Ascending aorta (tissue), 2 donors: ENCODE data around the gene IQCM. TPM values are rescaled to one million over a fixed set of nuclear protein-coding genes. Genes with fewer than 3 reads are reported as not detected.

ENCODE experiments used
- DNase-seq, 2 donors: peaks; one replicate each; pipeline ENCODE4 v3.0.0-alpha.2; 2019; ENCODE audit warnings: low spot score in 2 of 2
- H3K27ac ChIP-seq, 2 donors: fragments of 200-600 bp; sonication (generic); one replicate each; pipeline ENCODE4 v1.5.1; 2016 to 2017; ENCODE audit warnings: mild to moderate bottlenecking in 1 of 2
- H3K27me3 ChIP-seq: fragments of 200-600 bp; sonication (generic); one replicate; pipeline ENCODE4 v1.5.1; 2017
- H3K36me3 ChIP-seq, 2 donors: fragments of 200-600 bp; sonication (generic); one replicate each; pipeline ENCODE4 v1.5.1; 2016
- H3K4me1 ChIP-seq, 2 donors: fragments of 200-600 bp; sonication (generic); one replicate each; pipeline ENCODE4 v1.5.1; 2016 to 2017; ENCODE audit warnings: mild to moderate bottlenecking in 1 of 2
- H3K4me3 ChIP-seq, 2 donors: fragments of 200-600 bp; sonication (generic); one replicate each; pipeline ENCODE4 v1.5.1; 2016 to 2017; ENCODE audit warnings: mild to moderate bottlenecking in 1 of 2
- H3K9me3 ChIP-seq, 2 donors: fragments of 200-600 bp; sonication (generic); one replicate each; pipeline ENCODE4 v1.5.1; 2016
- CTCF ChIP-seq, 3 experiments: fragments of 200-600 bp in 2 of 3; fragments of 450-650 bp in 1 of 3; sonication (generic) in 2 of 3; IDR thresholded peaks; one replicate each; pipeline ENCODE4 v1.5.1; 2016 to 2019; ENCODE audit warnings: antibody characterized with exemption in 3 of 3, mild to moderate bottlenecking in 1 of 3, moderate library complexity in 1 of 3
- intact Hi-C: fragments of 100-400 bp; cut with DNase I; formaldehyde crosslinking; loops from one replicate; pipeline ENCODE4 v1.15.1; 2023
- total RNA-seq: library from RNA; depleted of rRNA; stranded (reverse); fragments of >200 nt; gene quantifications from one replicate; pipeline ENCODE4 v1.1.0, GENCODE V29; 2016

IQCM gene
- total RNA-seq, 1 donor from 2014 or later = not detected

DNA sequence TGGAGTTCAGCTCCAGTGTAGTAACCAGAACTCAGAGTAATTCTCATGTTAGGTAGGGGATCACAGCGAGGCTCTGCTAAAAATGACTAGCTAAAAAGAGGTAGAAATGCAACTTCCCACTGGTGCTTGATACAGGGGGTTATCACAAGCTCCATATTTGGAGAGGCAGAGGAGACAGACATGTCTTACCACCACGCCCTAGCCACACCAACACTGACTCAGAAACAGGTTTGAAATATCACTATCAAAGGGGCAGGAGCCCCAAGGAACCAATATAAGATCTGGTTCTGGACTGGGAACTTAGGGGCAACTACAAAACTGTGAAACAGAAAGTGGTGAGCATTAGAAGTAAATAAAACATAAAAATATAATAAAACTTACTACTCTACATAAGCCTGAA lies 62.9 kb downstream of the IQCM start:
- no peaks in the 10 kb centered on the region for H3K9me3 ChIP-seq
- no peak overlapping the region for H3K4me3 ChIP-seq
- no peaks in the 10 kb centered on the region for H3K4me1 ChIP-seq
- intact Hi-C loops = no loop called here
- no peaks in the 10 kb centered on the region for H3K27me3 ChIP-seq
- H3K27ac ChIP-seq = no peak overlapping the region
- TF ChIP-seq CTCF (IDR thresholded peaks at IDR 0.05) = no peak
- DNase-seq = no peak
- H3K36me3 ChIP-seq = no peaks in the 10 kb centered on the region

- Histone ChIP-seq H3K27me3 (no peaks in the 10 kb centered on the region), H3K36me3 (no peaks in the 10 kb centered on the region), H3K27ac (no peak overlapping the region), H3K4me3 (no peak overlapping the region), H3K4me1 (no peaks in the 10 kb centered on the region), H3K9me3 (no peaks in the 10 kb centered on the region)
- intact Hi-C loops = no loop called here
- no peak for TF ChIP-seq CTCF (IDR thresholded peaks at IDR 0.05)
- no peak for DNase-seq
Observed at GRCh38 chr4:149751174-149751573, 64.5 kb downstream of the IQCM start.

DNA sequence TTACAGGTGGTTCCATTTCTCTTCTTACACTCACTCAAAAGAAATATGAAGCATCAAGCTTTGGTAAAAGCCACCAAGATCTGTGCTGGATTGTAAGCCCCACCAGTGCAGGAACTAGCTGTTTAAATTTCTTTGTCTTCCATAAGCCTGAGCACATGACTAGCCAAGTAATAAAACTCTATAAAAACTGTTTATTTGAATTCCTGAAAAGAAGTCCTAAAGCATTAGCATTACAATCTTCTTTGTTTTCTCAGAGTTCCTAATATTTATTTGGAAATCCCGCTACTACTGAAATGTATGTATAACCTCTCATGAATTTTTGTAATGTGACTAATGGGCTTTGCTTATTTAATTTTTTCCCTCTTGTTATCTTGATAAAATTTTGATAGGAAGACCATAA lies 65.9 kb downstream of the IQCM start:
- Histone ChIP-seq H3K27me3 (no peaks in the 10 kb centered on the region), H3K36me3 (no peaks in the 10 kb centered on the region), H3K27ac (no peak overlapping the region), H3K4me1 (no peaks in the 10 kb centered on the region), H3K9me3 (no peaks in the 10 kb centered on the region), H3K4me3 (no peak overlapping the region)
- DNase-seq = no peak
- intact Hi-C loops = no loop called here
- no peak for TF ChIP-seq CTCF (IDR thresholded peaks at IDR 0.05)

DNA sequence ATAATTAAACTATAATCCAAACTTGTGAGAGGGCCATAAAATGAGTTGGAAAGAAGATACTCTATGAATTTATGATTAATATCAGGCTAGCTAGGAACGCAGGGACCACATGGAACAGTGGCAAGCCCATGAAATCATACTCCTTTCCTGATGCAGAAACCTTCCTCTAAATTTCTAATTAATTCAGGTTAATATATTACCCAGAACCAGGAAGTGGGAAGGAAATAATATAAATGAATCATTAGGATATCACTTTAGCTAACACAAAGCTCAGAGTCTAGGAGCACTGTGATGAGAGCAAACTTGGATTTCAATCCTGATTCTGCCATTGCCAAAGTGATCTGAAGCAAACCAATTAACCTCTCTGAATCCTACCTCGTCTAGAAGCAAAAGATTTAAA lies 68.0 kb downstream of the IQCM start:
- intact Hi-C loops = no loop called here
- no peaks in the 10 kb centered on the region for H3K4me1 ChIP-seq

DNA sequence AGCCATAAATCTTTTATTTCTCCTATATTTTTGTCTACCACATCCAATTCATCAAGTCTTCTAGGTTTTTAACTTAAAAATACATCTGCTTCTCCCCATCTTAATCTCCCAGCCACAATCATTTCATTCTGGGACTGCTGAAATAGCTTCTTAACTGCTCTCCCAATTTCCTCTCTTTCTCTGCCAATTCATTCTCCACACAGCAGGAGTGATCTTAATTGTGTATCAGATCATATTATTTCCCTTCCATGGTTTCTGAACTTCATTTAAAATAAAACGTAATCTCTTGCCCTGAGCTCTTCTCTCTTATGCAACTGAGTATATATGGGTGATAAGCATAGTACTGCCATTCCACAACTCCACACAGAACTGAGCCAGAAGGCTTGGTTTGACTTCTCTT lies 69.4 kb downstream of the IQCM start:
- H3K36me3 ChIP-seq = no peaks in the 10 kb centered on the region
- H3K9me3 ChIP-seq = no peaks in the 10 kb centered on the region
- no peak overlapping the region for H3K27ac ChIP-seq
- no peaks in the 10 kb centered on the region for H3K4me1 ChIP-seq
- DNase-seq = no peak
- TF ChIP-seq CTCF (IDR thresholded peaks at IDR 0.05) = no peak
- no peaks in the 10 kb centered on the region for H3K27me3 ChIP-seq
- intact Hi-C loops = no loop called here
- H3K4me3 ChIP-seq = no peak overlapping the region

More for the DNA sequence above, 68.0 kb downstream of the IQCM start:
- no peaks in the 10 kb centered on the region for H3K27me3 ChIP-seq
- H3K36me3 ChIP-seq = no peaks in the 10 kb centered on the region
- DNase-seq = no peak
- H3K27ac ChIP-seq = no peak overlapping the region
- no peak for TF ChIP-seq CTCF (IDR thresholded peaks at IDR 0.05)
- H3K9me3 ChIP-seq = no peaks in the 10 kb centered on the region
- no peak overlapping the region for H3K4me3 ChIP-seq

GRCh38 chr4:149741186-149741831 lies 74.3 kb downstream of the IQCM start:
- H3K4me1 ChIP-seq = no peaks in the 10 kb centered on the region
- H3K4me3 ChIP-seq = no peak overlapping the region
- no peaks in the 10 kb centered on the region for H3K9me3 ChIP-seq
- DNase-seq = no peak
- no peak overlapping the region for H3K27ac ChIP-seq
- no peaks in the 10 kb centered on the region for H3K36me3 ChIP-seq
- H3K27me3 ChIP-seq = no peaks in the 10 kb centered on the region
- no peak for TF ChIP-seq CTCF (IDR thresholded peaks at IDR 0.05)
- intact Hi-C loops = no loop called here
